Muscle layer of colon (tissue), 2 donors: Measurements from ENCODE around the gene PGM1.

Experiments used
- H3K27ac ChIP-seq: one replicate; pipeline ENCODE4 v1.7.0; 2013; ENCODE audit warnings: low read depth, mild to moderate bottlenecking, low read length, moderate library complexity
- H3K27me3 ChIP-seq, 2 donors: one replicate each; pipeline ENCODE4 v1.7.0; 2013; ENCODE audit warnings: low read length in 2 of 2, mild to moderate bottlenecking in 2 of 2; ENCODE audit not compliant: insufficient read depth in 2 of 2, control insufficient read depth in 1 of 2
- H3K36me3 ChIP-seq: one replicate; pipeline ENCODE4 v1.7.0; 2013; ENCODE audit warnings: mild to moderate bottlenecking, low read length; ENCODE audit not compliant: insufficient read depth
- H3K4me1 ChIP-seq: one replicate; pipeline ENCODE4 v1.7.0; 2013; ENCODE audit warnings: mild to moderate bottlenecking, low read length; ENCODE audit not compliant: insufficient read depth
- H3K4me3 ChIP-seq, 2 donors: one replicate each; pipeline ENCODE4 v1.7.0; 2013; ENCODE audit warnings: low read length in 2 of 2, low read depth in 1 of 2, mild to moderate bottlenecking in 1 of 2, moderate library complexity in 1 of 2
- H3K9ac ChIP-seq: one replicate; pipeline ENCODE4 v1.7.0; 2013; ENCODE audit warnings: low read length
- H3K9me3 ChIP-seq: one replicate; pipeline ENCODE4 v1.7.0; 2013; ENCODE audit warnings: mild to moderate bottlenecking, low read length
- donor health status: abdominal sarcoma.
- donor health status: Adenocarcinoma of cecum.

Gene PGM1

DNA sequence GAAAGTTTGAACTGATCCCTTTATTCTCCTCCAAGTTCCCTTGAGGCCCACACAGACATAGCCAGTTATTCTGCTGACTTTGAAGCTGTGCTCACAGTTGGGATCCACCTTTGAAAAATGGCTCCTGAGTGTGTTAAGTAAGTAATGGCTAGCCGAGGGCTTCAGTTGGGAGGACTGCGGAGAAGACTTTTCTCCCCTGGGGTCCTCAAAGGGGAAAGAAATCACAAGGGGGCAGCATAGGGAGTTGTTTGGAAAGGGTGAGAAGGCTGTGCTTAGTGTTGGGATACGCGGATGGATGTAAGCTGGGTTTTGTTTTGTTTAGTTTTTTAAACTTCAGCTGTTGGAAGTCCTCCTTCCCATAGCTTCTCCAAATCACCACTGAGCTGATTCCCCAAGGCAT is 8.3 kb downstream of the PGM1 start:
- Histone ChIP-seq H3K27me3 (no peaks in the 10 kb centered on the region), H3K4me3 (no peak overlapping the region), H3K9me3 (no peaks in the 10 kb centered on the region), H3K36me3 (no peaks in the 10 kb centered on the region), H3K9ac (no peak overlapping the region), H3K27ac (no peak overlapping the region), H3K4me1 (no peaks in the 10 kb centered on the region)

DNA sequence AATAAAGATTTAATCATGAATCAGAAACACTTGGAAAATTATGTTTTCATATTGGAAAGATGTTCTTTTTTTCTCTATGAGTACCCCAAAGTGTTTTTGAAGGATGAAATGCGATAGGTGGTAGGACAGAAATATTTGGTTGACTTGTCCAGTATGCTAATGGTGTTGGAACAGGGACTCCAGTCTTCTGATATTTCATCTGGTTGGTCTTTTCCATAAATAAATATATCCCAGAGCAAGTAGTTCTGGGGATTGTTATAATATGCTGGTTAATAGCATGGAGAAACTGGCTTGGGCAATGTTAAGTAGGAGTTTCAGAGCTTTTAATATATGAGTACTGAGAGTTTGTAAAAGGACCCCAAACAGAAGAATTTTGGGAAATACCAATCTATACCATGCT is 8.7 kb downstream of the PGM1 start:
- H3K27me3 ChIP-seq: no peaks in the 10 kb centered on the region
- no peak overlapping the region for H3K4me3 ChIP-seq
- no peaks in the 10 kb centered on the region for H3K36me3 ChIP-seq
- no peaks in the 10 kb centered on the region for H3K9me3 ChIP-seq
- no peak overlapping the region for H3K9ac ChIP-seq
- H3K4me1 ChIP-seq: no peaks in the 10 kb centered on the region
- H3K27ac ChIP-seq: no peak overlapping the region

DNA sequence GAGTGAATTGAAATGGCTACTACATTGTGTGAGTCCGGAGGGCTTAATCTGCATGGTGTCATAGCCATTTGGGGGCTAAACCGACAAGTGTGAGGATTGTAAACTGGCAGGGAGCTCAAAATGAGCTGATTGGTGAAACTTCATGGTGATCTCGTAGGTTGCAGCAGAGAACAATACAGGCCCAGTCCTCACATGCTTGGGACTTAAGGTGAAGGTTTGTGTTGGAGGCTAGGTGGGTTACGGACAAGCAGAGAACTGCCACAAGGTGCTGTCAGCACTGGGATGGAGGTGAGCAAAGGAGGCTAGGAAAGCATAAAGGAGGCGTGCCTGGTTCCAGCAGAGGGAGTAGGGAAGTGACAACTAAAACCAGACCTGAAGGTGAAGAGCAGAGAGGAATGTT is 9.4 kb downstream of the PGM1 start:
- no peak overlapping the region for H3K4me3 ChIP-seq
- H3K36me3 ChIP-seq: no peaks in the 10 kb centered on the region
- no peaks in the 10 kb centered on the region for H3K9me3 ChIP-seq
- no peak overlapping the region for H3K27ac ChIP-seq
- H3K9ac ChIP-seq: no peak overlapping the region
- H3K27me3 ChIP-seq: no peaks in the 10 kb centered on the region
- H3K4me1 ChIP-seq: no peaks in the 10 kb centered on the region

DNA sequence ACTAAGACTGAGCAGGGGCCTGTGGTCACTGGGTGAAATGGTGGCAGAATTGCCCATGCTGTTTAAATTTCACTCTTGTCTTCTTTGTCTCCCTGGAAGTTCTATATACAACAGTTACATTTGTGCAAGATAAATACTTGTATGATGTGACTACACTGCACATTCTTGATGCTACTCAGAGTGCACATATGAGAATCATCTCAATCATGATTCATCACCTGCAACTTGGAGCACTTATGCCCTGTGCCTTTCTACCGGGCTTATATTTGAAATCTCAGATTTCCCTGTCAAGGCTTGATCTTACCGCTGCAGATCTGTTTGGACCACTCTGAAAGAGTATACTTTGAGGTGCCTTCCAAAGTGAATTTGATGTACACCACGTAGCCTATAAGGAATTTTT is 10.6 kb downstream of the PGM1 start:
- Histone ChIP-seq H3K27ac (no peak overlapping the region), H3K36me3 (no peaks in the 10 kb centered on the region), H3K27me3 (no peaks in the 10 kb centered on the region), H3K4me3 (no peak overlapping the region), H3K4me1 (no peaks in the 10 kb centered on the region), H3K9ac (no peak overlapping the region), H3K9me3 (no peaks in the 10 kb centered on the region)

DNA sequence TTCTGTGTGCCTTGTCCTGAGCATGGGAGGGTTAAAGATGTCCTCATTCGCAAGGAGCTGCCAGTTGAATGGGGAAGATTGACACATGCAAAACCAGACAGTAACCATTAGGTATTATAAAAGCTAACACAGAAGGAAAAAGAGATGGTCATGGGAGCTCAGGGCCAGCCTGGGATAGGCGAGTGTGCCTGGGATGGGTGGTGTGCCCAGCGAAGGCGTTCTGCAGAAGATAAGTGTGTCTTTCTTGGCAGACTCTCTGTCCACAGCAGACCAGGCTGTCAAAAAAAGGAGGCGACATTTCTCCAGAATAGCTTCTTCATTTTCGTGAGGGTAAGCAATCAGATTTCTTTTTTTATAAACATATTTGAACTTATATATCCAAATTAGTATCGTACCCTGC is 14.1 kb downstream of the PGM1 start:
- no peak overlapping the region for H3K4me3 ChIP-seq
- no peaks in the 10 kb centered on the region for H3K36me3 ChIP-seq
- H3K9ac ChIP-seq: no peak overlapping the region
- no peak overlapping the region for H3K27ac ChIP-seq
- H3K9me3 ChIP-seq: no peaks in the 10 kb centered on the region
- no peaks in the 10 kb centered on the region for H3K4me1 ChIP-seq
- H3K27me3 ChIP-seq: no peaks in the 10 kb centered on the region

DNA sequence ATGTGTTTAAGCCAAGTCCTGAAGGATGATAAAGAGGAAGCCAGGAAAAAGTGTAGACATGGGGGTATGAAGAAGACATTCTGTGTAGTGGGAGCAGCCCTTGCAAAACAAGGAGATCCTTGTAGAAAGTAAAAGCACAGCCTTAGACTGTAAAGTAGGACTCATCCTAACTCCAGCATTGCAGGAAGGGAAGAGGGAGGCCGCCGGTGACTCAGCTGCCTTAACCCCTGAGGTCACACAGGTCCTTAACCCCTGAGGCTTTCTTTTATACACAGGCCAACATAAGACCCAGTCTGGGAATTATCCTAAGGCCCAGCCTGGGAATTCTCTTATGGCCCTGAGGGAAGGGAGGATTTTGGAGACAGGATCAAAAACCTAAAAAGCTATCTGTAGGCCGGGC is 18.0 kb downstream of the PGM1 start:
- no peaks in the 10 kb centered on the region for H3K36me3 ChIP-seq
- H3K9ac ChIP-seq: no peak overlapping the region
- no peak overlapping the region for H3K27ac ChIP-seq
- no peaks in the 10 kb centered on the region for H3K27me3 ChIP-seq
- no peak overlapping the region for H3K4me3 ChIP-seq
- peaks cover 6% of the 10 kb centered on the region for H3K4me1 ChIP-seq
- no peaks in the 10 kb centered on the region for H3K9me3 ChIP-seq

DNA sequence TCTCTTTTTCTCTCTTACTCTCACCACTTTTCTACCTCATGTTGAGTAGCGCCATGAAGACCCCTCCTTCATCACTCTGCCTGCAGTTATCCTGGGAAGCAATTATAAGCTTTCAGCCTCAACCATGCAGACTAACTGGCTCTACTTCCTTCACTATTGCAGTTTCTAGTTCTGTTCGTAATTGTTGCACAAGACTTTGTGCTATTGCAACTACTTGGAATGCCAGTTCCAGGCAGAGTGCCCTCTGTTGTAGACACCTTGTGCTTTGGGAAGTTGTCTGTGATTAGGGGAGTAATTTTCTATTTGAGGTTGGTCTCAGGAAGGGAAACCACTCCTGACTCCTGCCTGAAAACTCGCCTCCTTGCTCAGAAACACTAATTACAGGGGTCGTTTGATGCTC is 19.4 kb downstream of the PGM1 start:
- Histone ChIP-seq H3K9ac (no peak overlapping the region), H3K4me1 (peaks cover 7% of the 10 kb centered on the region), H3K9me3 (no peaks in the 10 kb centered on the region), H3K4me3 (no peak overlapping the region), H3K27me3 (no peaks in the 10 kb centered on the region), H3K27ac (no peak overlapping the region), H3K36me3 (no peaks in the 10 kb centered on the region)

DNA sequence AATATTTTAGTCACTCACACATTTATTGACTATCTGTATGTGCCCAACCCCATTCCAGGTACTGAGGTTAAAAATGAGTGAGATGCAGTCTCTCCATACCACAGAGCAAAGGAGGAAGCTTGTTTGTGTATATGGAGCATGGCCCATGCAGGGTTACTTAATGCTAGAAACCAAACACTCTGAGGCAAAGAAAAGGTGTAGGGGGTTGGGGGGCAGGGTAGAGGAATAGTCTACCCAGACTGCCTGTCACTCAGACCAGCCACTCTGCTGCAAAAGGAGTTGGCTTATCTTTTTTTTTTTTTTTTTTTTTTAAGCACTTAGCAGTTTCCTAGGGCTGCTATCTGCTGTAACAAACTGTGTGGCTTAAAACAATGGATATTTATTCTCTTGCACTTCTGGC is 19.8 kb downstream of the PGM1 start:
- Histone ChIP-seq H3K4me1 (peaks cover 7% of the 10 kb centered on the region), H3K9ac (no peak overlapping the region)

DNA sequence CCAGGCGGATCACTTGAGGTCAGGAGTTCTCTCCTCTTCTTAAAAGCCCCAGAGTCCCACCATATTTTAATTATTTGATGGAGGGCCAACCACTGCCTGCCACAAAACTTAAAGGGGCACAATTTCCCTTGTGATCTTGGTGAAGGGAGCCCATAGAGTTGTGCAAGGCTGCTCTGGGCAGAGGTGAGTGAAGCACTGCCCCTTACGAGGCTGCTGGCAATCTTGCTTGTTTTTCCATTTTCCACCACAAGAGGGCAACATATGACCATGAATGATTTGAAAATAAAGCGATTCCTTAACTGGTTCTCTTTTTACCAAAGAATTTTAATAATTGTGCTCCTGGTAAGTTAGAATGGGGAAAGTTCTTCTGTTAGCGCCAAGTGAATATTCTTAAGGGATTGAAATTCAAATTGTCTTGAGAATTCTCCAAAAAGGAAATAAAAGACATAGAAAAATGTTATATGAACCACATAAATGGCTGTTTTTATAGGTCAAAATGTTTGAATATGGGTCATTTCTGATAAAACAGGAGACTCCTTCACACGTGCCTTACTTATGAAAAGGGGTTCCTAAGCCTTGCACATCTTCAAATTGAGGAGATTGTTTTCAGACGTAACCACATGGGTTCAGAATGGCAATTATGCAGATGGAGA is 22.7 kb downstream of the PGM1 start:
- Histone ChIP-seq H3K4me3 (no peak overlapping the region), H3K27ac (no peak overlapping the region), H3K9ac (no peak overlapping the region), H3K27me3 (no peaks in the 10 kb centered on the region), H3K4me1 (peaks cover 7% of the 10 kb centered on the region), H3K9me3 (no peaks in the 10 kb centered on the region), H3K36me3 (no peaks in the 10 kb centered on the region)

More for the DNA sequence above, 19.8 kb downstream of the PGM1 start:
- Histone ChIP-seq H3K4me3 (no peak overlapping the region), H3K27ac (no peak overlapping the region), H3K9me3 (no peaks in the 10 kb centered on the region), H3K27me3 (no peaks in the 10 kb centered on the region), H3K36me3 (no peaks in the 10 kb centered on the region)

DNA sequence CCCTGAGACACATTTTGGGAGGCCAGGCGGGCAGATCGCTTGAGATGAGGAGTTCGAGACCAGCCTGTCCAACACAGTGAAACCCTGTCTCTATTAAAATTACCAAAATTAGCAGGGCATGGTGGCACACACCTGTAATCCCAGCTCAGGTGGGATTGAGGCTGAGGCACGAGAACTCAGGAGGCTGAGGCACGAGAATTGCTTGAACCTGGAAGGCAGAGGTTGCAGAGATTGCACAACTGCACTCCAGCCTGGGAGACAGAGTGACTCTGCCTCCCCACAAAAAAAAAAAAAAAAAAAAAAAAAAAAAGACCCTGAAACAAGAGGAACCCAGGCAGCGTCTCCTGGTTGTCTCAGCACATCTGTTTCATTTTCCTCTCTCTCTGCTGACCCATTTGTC is 24.2 kb downstream of the PGM1 start:
- H3K9ac ChIP-seq: no peak overlapping the region
- H3K4me1 ChIP-seq: peaks cover 19% of the 10 kb centered on the region
- H3K9me3 ChIP-seq: no peaks in the 10 kb centered on the region
- no peak overlapping the region for H3K27ac ChIP-seq
- no peaks in the 10 kb centered on the region for H3K27me3 ChIP-seq
- no peaks in the 10 kb centered on the region for H3K36me3 ChIP-seq
- H3K4me3 ChIP-seq: no peak overlapping the region

DNA sequence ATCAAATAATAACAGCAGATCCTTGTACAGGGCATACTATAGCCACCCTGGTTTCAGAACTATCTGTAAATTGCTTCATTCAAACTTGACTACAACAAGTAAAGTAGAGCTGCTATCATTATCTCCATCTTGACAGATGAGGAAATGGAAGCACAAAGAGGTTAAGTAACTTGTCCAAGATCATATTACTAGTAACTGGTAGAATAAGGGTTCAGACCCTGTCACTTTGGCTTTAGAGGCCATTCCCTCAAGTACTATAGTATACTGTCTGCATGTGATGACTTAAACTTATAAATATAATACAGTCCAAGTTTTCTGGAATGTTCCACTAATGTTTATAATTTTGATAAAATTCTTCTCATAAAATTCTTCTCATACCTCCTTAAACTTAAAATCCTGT is 24.8 kb downstream of the PGM1 start:
- peaks cover 19% of the 10 kb centered on the region for H3K4me1 ChIP-seq
- H3K27me3 ChIP-seq: no peaks in the 10 kb centered on the region
- H3K9me3 ChIP-seq: no peaks in the 10 kb centered on the region
- no peak overlapping the region for H3K27ac ChIP-seq
- no peak overlapping the region for H3K4me3 ChIP-seq
- no peak overlapping the region for H3K9ac ChIP-seq
- no peaks in the 10 kb centered on the region for H3K36me3 ChIP-seq

DNA sequence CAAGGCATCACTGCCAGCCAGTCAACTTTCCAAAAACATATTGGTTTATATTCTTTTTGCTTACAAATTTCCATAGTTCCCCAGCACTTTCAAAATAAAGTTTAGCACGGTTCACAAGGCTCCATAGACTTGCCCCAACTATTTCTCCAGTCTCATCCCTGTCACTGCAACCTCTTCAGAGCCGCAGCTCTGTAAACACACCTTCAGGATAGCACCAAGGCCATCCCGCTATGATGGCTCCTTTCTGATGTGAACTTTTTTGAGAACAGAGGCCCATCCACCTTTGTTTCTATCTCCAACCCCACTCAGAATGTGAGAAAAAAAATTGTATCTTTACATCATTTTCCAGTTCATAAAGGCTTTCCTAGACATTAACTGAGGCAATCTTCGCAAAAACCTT is 26.3 kb downstream of the PGM1 start:
- Histone ChIP-seq H3K9ac (no peak overlapping the region), H3K9me3 (no peaks in the 10 kb centered on the region), H3K27ac (no peak overlapping the region), H3K4me1 (peaks cover 19% of the 10 kb centered on the region), H3K4me3 (no peak overlapping the region), H3K27me3 (no peaks in the 10 kb centered on the region), H3K36me3 (no peaks in the 10 kb centered on the region)
